Parathyroid adenoma (tissue), 2 donors: ENCODE results near the gene PTPRD.

ENCODE experiments used
- H2AFZ ChIP-seq: fragments of 300-600 bp; sonication (generic); one replicate; pipeline ENCODE4 v1.7.0; 2017; ENCODE audit warnings: antibody characterized with exemption, mild to moderate bottlenecking
- H3K27ac ChIP-seq: fragments of 300-600 bp; sonication (generic); one replicate; pipeline ENCODE4 v1.7.0; 2017
- H3K27me3 ChIP-seq: fragments of 300-600 bp; sonication (generic); one replicate; pipeline ENCODE4 v1.7.0; 2017; ENCODE audit warnings: low read length; ENCODE audit not compliant: control insufficient read depth, insufficient read depth
- H3K36me3 ChIP-seq: fragments of 300-600 bp; sonication (generic); one replicate; pipeline ENCODE4 v1.7.0; 2017; ENCODE audit warnings: low read length; ENCODE audit not compliant: control insufficient read depth, insufficient read depth
- H3K4me1 ChIP-seq: fragments of 300-600 bp; sonication (generic); one replicate; pipeline ENCODE4 v1.7.0; 2017; ENCODE audit warnings: control low read depth
- H3K4me2 ChIP-seq: fragments of 300-600 bp; sonication (generic); one replicate; pipeline ENCODE4 v1.7.0; 2017; ENCODE audit warnings: low read length
- H3K4me3 ChIP-seq: fragments of 300-600 bp; sonication (generic); one replicate; pipeline ENCODE4 v1.7.0; 2017; ENCODE audit warnings: low read depth, low read length
- H3K79me2 ChIP-seq: fragments of 300-600 bp; sonication (generic); one replicate; pipeline ENCODE4 v1.7.0; 2017; ENCODE audit warnings: control low read depth
- H3K9ac ChIP-seq: fragments of 300-600 bp; sonication (generic); one replicate; pipeline ENCODE4 v1.7.0; 2017; ENCODE audit warnings: mild to moderate bottlenecking
- H3K9me3 ChIP-seq: fragments of 300-600 bp; sonication (generic); one replicate; pipeline ENCODE4 v1.7.0; 2017; ENCODE audit warnings: low read length; ENCODE audit not compliant: control insufficient read depth
- CTCF ChIP-seq: fragments of 300-600 bp; sonication (generic); IDR thresholded peaks from one replicate; pipeline ENCODE4 v1.7.0; 2017; ENCODE audit warnings: antibody characterized with exemption, mild to moderate bottlenecking
- donor health status: primary hyperparathyroidism.

PTPRD gene

GRCh38 chr9:10562581-10563343 lies 50.0 kb downstream of the PTPRD start:
- Histone ChIP-seq H3K27ac (no peak overlapping the region), H3K9ac (no peak overlapping the region), H2AFZ (no peak overlapping the region), H3K9me3 (no peaks in the 10 kb centered on the region), H3K27me3 (no peaks in the 10 kb centered on the region), H3K79me2 (no peaks in the 10 kb centered on the region), H3K36me3 (no peaks in the 10 kb centered on the region), H3K4me3 (no peak overlapping the region), H3K4me1 (no peaks in the 10 kb centered on the region), H3K4me2 (no peak overlapping the region)
- TF ChIP-seq CTCF, result no peak

DNA sequence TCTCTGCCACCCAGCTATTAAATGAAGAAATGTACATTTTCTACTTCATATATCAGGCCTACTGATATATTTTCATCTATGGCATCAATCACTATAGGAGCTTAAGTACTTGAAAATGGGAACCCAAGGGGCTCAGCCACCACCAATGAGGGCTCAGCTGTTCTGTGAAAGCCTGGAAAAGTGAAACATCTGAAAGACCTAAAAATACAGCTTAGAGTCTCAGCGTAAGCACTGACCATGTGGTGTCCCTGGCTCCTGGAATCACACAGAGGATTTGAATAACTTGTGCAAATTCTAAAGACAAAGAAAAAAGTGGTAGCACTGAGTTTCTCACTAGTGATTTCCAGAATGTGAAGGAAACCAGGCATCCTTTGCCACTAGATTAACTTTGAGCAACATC lies 64.5 kb downstream of the PTPRD start:
- Histone ChIP-seq H3K4me2 (no peak overlapping the region), H3K79me2 (no peaks in the 10 kb centered on the region), H3K9ac (no peak overlapping the region), H3K36me3 (no peaks in the 10 kb centered on the region), H3K4me3 (no peak overlapping the region), H3K4me1 (no peaks in the 10 kb centered on the region), H3K27me3 (no peaks in the 10 kb centered on the region), H3K9me3 (no peaks in the 10 kb centered on the region), H2AFZ (no peak overlapping the region), H3K27ac (no peak overlapping the region)
- no peak for TF ChIP-seq CTCF

DNA sequence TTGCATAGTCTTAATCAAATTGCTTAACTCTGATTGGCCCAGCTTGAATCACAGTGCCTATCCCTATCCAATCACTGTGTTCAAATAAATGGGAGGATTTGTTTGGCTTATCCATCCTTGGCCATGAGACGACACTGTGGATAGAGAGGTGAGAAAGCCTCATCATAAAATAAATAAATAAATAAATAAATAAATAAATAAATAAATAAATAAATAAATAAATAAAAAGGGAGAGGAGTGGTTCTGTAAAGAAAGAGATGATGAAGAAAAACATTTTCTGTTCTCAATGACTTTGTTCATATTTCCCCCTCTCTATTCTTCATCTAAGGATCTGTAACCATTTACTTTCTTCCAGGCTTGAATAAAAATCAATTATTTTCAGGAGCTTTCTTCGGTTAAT lies 74.7 kb downstream of the PTPRD start:
- no peaks in the 10 kb centered on the region for H3K79me2 ChIP-seq
- no peak overlapping the region for H2AFZ ChIP-seq
- H3K9ac ChIP-seq, result no peak overlapping the region
- no peaks in the 10 kb centered on the region for H3K27me3 ChIP-seq
- H3K4me1 ChIP-seq, result no peaks in the 10 kb centered on the region
- no peaks in the 10 kb centered on the region for H3K36me3 ChIP-seq
- TF ChIP-seq CTCF, result no peak
- no peak overlapping the region for H3K4me3 ChIP-seq
- no peak overlapping the region for H3K4me2 ChIP-seq
- H3K9me3 ChIP-seq, result no peaks in the 10 kb centered on the region
- H3K27ac ChIP-seq, result no peak overlapping the region

DNA sequence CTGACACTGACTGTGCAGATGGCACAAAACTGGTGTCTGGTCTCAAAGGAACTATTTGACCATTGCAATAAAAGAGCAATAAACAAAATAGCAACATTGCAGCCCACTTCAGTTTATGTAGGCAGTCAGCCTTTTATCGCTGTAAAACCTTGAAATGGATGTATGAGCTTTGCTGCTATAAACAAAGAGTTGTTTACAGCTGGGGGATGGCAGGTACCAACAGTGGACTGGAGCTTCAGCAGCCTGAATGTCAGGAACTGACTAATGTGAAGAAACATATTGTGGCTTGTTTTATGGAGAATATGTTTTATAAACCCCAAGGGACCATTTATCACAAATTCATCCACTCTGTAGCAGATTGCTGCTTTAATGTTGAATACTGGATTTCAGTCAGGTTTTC lies 78.0 kb downstream of the PTPRD start:
- Histone ChIP-seq H3K36me3 (no peaks in the 10 kb centered on the region), H3K9ac (no peak overlapping the region), H3K79me2 (no peaks in the 10 kb centered on the region), H3K27me3 (no peaks in the 10 kb centered on the region), H3K4me3 (no peak overlapping the region), H3K9me3 (no peaks in the 10 kb centered on the region), H3K27ac (no peak overlapping the region), H3K4me1 (no peaks in the 10 kb centered on the region), H3K4me2 (no peak overlapping the region), H2AFZ (no peak overlapping the region)
- no peak for TF ChIP-seq CTCF

DNA sequence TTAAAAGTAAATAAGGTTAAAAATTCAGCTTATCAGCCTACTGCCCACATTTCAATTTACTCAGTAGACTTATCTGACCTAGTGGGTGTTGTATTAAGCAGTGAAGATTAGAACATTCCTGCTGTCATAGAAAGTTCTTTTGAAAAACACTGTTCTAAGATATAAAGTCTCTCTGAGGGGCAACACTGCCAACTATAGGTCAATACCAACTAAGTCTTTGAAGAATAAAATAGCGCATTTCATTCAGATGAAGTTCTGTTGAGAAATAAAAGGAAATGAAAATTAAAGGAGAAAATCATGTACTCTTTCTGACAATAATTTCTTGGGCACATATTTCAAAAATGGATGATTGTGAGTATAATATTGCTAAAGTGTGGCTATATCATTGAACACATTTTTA lies 86.8 kb downstream of the PTPRD start:
- Histone ChIP-seq H3K4me1 (no peaks in the 10 kb centered on the region), H3K4me3 (no peak overlapping the region), H3K27ac (no peak overlapping the region), H2AFZ (no peak overlapping the region), H3K79me2 (no peaks in the 10 kb centered on the region), H3K9ac (no peak overlapping the region), H3K9me3 (no peaks in the 10 kb centered on the region), H3K4me2 (no peak overlapping the region), H3K36me3 (no peaks in the 10 kb centered on the region), H3K27me3 (no peaks in the 10 kb centered on the region)
- TF ChIP-seq CTCF, result no peak
